Dorsolateral prefrontal cortex (tissue), 118 donors: ENCODE data around the gene PPP1R12A. TPM values are rescaled to one million over a fixed set of nuclear protein-coding genes. Genes with fewer than 3 reads are reported as not detected.

Experiments
- total RNA-seq, 120 experiments: library from RNA; stranded (reverse); gene quantifications; one replicate each; pipeline versions ENCODE4 v1.2.3 to v1.2.4, GENCODE V29; 2022

Gene PPP1R12A
- total RNA-seq, 120 experiments from 2014 or later, result 96.4 to 234 (median 174) TPM

Other genes starting within 250 kb of the PPP1R12A start
- 10 to 100 TPM in 90 of 120 experiments, 1 to 10 TPM in 30; 6.1 to 38.2 (median 13.4) TPM for gene PAWR, start 244.1 kb downstream of the PPP1R12A start, total RNA-seq
- 10 to 100 TPM in 8 of 120 experiments, 1 to 10 TPM in 111, under 1 TPM in 1; 0.79 to 16.0 (median 5.6) TPM for gene OTOGL, start 164.4 kb upstream of the PPP1R12A start, total RNA-seq